Stimulated activated CD8-positive, alpha-beta memory T cell treated with anti-CD3 and anti-CD28 coated beads, Interleukin-15, amount 100 ng/mL, for 24 hours (primary cell): ENCODE results near the gene CEP72.
"Not testable (repeated sequence)": the region's sequence is repeated elsewhere in the genome, so short reads cannot be mapped to it uniquely, and the experiment has no call there.

ENCODE experiments used
- DNase-seq: peaks from one replicate; pipeline ENCODE4 v3.0.0-alpha.2; 2020; ENCODE audit warnings: low read depth

Gene CEP72

GRCh38 chr5:581266-581665 lies 30.9 kb upstream of the CEP72 start:
- no peak for DNase-seq

DNA sequence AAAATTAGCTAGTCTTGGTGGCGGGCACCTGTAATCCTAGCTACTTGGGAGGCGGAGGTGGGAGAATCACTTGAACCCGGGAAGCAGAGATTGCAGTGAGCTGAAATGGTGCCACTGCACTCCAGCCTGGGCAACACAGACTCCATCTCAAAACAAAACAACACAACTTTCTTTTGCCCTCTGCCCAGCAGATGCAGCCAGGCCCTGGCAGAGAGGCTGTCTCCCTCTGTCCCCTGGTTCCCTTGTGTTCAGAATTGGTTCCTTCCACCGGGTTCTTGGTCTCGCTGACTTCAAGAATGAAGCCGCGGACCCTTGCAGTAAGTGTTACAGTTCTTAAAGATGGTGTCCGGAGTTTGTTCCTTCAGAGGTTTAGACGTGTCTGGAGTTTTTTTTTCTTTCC lies 30.2 kb upstream of the CEP72 start:
- no peak for DNase-seq

GRCh38 chr5:582445-582844 lies 29.7 kb upstream of the CEP72 start:
- DNase-seq, result not testable (repeated sequence)

GRCh38 chr5:582936-583635 lies 29.1 kb upstream of the CEP72 start:
- no peak for DNase-seq

DNA sequence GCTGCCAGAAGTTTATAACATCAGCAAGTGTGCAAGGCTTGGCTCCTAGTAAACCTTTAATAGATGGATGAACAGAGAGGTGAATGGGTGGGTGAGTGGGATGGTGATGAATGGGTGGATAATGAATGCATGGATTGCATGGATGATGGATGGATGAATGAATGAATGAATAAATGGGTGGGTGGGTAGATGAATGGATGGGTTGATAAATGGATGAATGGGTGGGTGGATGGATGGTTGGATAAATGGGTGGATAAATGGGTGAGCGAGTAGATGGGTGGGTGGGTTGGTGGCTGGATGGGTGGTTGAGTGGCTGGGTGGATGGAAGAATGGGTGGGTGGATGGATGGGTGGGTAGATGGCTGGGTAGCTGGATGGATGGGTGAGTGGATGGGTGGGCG lies 28.5 kb upstream of the CEP72 start:
- no peak for DNase-seq

DNA sequence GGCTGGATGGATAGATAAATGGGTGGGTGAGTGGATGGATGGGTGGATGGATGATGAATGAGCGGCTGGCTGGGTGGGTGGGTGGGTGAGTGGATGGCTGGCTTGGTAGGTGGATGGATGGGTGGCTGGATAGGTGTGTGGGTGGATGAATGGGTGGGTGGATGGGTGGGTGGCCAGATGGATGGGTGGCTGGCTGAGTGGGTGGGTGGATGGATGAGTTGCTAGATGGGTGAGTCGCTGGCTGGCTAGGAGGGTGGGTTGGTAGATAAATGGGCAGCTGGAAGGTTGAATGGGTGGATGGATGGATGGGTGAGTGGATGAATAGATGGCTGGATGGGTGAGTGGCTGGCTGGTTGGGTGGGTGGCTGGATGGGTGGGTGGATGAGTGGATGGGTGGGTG lies 27.9 kb upstream of the CEP72 start:
- no peak for DNase-seq

DNA sequence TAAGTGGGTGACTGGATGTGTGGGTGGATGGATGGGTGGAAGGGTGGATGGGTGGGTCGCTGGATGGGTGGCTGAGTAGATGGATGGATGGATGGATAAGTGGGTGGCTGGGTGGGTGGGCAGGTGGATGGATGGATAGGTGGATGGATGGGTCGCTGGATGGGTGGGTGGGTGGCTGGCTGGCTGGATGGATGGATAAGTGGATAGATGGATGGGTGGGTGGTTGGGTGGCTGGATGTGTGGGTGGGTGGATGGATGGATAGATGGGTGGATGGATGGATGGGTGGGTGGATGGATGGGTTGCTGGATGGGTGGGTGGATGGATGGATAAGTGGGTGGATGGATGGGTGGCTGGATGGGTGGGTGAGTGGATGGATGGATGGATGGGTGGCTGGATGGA lies 27.3 kb upstream of the CEP72 start:
- no peak for DNase-seq

DNA sequence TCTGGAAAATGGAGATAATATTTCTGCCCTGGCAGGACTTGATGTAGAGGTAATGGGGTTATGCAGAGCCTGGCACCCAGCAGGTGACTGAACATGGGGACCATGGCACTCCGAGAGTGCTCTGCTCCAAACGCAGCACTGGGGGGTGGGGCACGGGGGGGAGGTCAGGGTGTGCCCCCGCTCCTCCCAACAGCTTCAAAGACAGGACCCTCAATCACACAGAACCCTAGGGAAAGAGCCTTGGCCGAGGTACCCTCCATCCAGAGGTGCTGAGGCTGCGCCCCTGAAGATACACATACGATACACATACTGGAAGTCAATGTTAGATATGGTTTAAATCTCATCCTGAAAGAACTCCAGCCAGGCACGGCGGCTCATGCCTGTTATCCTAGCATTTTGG lies 26.6 kb upstream of the CEP72 start:
- DNase-seq, result no peak

DNA sequence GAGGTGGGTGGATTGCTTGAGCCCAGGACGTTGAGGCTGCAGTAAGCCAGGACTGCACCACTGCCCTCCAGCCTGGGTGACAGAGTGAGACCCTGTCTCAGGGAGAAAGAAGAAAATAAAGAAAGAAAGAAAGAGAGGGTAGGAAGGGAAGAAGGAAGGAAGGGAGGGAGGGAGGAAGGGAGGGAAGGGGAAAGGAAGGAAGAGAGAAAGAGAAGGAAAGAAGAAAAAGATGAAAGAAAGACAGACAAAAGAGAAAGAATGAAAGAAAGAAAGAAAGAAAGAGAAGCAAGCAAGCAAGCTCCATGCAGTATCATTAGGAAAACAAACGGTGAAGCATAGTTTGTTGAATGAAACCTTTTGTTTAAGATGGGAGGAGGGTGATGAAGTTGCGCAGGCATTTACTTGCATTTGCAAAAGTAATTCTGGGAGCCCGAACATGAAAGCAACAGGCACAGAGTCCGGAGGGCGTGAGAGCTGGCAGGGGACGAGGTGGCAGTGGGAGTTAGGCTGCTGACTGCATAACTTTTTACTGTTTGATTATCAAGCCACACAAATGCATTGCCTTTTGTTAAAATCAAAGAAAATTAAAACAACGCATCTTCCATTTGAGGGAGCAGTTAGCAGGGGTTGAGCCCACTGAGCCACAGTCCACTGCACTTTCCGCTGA lies 26.0 kb upstream of the CEP72 start:
- DNase-seq, result no peak

- no peak for DNase-seq
These were observed 25.3 kb upstream of the CEP72 start for GRCh38 chr5:586751-587285.

- DNase-seq, result no peak
These were observed 24.7 kb upstream of the CEP72 start for GRCh38 chr5:587403-587802.

- no peak for DNase-seq
These were observed 23.6 kb upstream of the CEP72 start for GRCh38 chr5:588406-588995.

GRCh38 chr5:589173-589572 lies 23.0 kb upstream of the CEP72 start:
- DNase-seq, result no peak

GRCh38 chr5:589588-589987 lies 22.6 kb upstream of the CEP72 start:
- DNase-seq, result no peak

DNA sequence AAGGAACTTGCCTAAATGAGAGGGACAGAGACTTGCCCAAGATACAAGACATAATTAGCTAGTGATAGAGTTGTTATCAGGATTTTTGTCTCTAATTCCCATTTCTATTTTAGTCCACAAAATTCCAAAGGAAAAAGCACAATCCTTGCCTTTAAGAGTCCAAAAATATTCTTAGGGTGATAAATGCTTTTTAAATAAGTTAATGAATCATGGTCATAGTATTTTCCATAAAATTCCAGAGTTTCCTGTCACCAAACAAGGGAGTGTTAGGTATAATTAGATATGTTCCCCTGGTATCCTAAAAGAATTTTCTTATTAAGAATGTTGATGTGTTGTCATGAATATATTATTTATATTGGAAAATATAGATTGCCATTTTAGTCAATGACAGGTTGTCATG lies 21.8 kb upstream of the CEP72 start:
- DNase-seq, result no peak

GRCh38 chr5:591746-592145 lies 20.4 kb upstream of the CEP72 start:
- DNase-seq, result no peak

- DNase-seq, result no peak
These were observed 20.0 kb upstream of the CEP72 start for GRCh38 chr5:592158-592557.

- DNase-seq, result no peak
These were observed 18.6 kb upstream of the CEP72 start for GRCh38 chr5:593511-593910.

DNA sequence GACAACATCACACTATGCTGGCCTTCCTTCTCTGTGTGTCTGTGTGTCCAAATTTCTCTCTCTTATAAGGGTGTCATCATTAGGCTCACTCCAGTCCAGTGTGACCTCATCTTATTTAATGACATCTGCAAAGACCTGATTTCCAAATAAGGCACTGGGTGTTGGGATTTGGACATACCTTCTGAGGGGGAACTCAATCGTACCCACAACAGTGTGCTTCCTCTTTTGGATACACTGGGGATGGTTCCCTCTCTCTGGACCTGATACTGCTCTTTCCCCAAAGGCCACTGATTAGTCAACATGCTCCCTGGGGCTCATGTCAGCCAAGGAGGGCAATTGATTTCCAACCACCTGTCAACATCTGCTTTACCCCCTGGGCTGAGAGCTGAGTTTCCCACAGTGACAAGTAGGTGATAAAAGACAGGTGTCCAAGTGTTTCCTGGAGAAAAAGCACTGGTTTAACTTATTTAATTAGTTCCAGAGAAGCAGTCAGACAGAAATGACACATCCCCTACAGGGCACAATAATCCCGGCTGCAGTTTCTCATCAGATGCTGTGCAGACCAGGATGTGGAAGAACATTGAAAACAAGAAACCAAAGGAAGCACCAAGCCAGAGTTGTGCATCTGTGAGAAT lies 17.8 kb upstream of the CEP72 start:
- no peak for DNase-seq

DNA sequence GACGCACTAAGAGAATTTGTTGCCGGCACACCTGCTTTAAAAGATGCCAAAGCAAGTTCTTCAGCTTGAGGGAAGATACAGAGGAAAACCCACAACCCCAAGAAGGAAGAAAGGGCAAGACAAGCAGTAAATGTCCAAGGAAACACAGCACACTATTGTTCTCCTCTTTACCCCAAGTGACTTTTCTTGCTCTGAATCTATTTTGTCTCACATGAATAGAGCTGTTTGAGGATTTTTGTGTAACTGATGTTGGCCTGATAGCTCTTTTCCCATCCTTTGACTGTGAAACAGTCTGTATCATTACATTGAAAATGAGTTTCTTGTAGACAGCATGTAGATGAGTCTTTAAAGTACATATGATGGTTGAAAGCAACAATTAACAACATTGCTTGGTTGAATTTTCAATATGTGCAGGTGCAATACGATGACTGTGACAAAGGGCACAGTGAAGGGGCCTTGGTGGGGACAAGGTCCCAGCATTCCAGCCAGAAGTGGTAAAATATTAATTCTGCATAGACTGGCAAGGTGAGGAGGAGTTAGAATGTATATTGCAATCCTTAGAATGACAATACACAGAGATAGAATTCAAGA lies 16.8 kb upstream of the CEP72 start:
- DNase-seq, result no peak

GRCh38 chr5:597871-598563 lies 14.1 kb upstream of the CEP72 start:
- no peak for DNase-seq

GRCh38 chr5:598564-598890 lies 13.6 kb upstream of the CEP72 start:
- DNase-seq, result no peak
